ENCODE data around the gene PLK1.
"Not testable (repeated sequence)": the region's sequence is repeated elsewhere in the genome, so short reads cannot be mapped to it uniquely, and the experiment has no call there.

Gene PLK1

DNA sequence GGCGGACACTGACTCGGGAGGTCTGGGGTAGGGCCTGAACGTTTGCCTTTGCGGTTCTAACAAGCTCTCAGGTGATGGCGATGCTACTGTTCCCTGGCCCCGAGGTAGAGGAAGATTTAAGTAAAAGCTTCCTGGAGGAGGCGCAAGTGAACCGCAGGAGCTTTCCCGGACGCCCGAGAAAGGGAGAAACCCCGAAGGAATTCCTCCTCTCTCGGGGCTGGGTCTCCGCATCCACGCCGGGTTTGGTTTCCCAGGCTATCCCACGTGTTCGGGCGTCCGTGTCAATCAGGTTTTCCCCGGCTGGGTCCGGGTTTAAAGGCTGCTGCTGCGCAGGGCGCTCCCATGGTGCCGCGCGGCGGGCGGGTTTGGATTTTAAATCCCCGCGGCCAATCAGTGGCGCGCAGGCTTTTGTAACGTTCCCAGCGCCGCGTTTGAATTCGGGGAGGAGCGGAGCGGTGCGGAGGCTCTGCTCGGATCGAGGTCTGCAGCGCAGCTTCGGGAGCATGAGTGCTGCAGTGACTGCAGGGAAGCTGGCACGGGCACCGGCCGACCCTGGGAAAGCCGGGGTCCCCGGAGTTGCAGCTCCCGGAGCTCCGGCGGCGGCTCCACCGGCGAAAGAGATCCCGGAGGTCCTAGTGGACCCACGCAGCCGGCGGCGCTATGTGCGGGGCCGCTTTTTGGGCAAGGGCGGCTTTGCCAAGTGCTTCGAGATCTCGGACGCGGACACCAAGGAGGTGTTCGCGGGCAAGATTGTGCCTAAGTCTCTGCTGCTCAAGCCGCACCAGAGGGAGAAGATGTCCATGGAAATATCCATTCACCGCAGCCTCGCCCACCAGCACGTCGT is at the start of gene PLK1:
TSS of gene PLK1 (plus strand) at position 460 of the 844 bp plus-strand sequence. CDS start at position 504, 44 bp downstream.
- peak; percentile 58 for DNase-seq (ENCODE audit: low read depth)

- no peak for DNase-seq (ENCODE audit: low read depth)
Measured at GRCh38 chr16:23629516-23629915, 49.2 kb upstream of the PLK1 start.

DNA sequence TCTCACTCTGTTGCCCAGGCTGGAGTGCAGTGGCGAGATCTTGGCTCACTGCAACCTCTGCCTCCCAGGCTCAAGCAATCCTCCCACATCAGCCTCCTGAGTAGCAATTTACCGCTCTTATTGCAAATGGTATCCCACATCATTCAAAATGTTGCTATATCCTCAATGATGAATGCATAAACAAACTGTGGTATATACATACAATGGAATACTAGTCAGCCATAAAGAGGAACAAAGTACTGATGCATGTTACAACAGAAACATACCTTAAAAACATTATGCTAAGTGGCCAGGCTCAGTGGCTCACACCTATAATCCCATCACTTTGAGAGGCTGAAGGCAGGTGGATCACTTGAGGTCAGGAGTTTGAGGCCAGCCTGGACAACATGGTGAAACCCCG is 46.8 kb upstream of the PLK1 start:
- DNase-seq (ENCODE audit: low read depth), result not testable (repeated sequence)

GRCh38 chr16:23634461-23635036 is 44.1 kb upstream of the PLK1 start:
- DNase-seq (ENCODE audit: low read depth), result no peak

DNA sequence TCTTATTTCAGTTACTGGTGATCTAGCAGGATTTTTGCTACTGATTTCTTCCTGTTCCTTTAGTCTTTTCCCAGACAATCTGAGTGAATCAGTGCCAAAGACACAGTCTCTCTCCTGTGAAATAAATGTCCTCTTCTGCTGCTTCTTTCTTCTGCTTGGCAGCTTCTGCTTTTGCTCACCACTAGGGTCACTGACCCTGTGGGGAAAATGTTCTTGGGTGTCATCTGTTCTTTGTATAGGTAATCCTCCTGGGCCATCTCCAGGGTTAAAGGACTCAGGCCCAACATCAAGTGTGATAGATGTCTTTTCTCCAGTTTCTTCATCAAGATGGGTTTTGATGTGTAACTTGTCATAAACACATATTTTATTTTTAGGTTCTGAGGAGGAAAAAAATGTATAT is 42.7 kb upstream of the PLK1 start:
- no peak for DNase-seq (ENCODE audit: low read depth)

DNA sequence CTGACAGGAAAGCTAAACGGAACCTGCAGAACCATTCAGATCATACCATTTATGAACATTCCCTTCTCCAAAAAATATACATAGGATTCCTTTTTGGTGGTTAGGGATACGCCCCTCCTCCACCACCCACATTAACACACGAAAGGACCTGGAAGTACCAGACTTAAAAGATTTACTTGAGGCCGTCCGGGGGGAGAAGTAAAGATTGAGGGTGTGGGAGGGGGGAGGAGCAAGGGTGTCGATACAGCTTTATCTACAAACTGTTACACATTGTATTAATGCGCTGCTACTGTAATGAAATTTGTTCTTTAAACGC is 38.1 kb upstream of the PLK1 start:
- DNase-seq (ENCODE audit: low read depth), result no peak

DNA sequence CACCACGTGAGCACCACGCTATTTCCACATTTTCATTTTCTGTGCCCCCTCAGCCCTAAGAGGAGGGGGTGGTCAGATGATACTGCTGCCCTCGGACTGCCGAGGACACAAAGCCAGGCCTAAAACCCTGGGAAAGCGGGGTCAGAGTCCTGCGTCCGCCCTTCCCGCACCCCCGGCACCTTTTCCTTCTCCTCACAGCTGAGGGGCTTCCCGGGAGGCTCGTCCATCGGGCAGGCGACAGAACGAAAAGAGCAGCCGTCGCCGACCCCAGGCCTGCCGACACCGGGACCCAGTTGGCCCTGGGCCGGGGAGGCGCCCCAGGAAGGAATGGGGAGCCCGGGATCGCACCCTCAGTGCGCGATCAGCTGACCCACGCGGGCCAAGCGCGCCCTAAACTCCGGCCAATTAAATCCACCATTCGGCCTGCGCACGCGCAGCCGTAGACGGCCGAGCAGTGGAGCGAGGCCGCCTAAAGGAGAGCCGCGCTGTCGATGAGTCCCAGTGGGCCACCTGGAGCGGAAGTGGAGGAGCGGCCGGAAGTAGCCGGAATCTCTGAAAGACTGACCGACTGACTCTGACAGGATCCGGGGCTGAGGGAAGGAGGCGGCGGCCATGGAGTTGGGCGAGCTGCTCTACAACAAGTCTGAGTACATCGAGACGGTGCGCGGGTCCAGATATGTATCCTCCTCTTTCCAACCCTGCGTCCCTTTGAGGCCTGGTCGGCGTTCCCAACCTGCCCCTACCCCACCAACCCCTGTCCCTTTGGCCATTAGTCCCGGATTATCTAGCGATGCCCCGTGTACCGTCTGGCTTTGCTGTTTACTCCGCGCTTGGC is 37.5 kb upstream of the PLK1 start, which contains the start of the genes DCTN5 and PALB2:
TSS of gene DCTN5 (plus strand) at position 536 of the 835 bp plus-strand sequence. CDS start at position 613, 77 bp downstream.
TSS of gene PALB2 (minus strand) at position 380 of the 835 bp plus-strand sequence. CDS start at position 227, 153 bp downstream.
- peak; percentile 85 for DNase-seq (ENCODE audit: low read depth)

DNA sequence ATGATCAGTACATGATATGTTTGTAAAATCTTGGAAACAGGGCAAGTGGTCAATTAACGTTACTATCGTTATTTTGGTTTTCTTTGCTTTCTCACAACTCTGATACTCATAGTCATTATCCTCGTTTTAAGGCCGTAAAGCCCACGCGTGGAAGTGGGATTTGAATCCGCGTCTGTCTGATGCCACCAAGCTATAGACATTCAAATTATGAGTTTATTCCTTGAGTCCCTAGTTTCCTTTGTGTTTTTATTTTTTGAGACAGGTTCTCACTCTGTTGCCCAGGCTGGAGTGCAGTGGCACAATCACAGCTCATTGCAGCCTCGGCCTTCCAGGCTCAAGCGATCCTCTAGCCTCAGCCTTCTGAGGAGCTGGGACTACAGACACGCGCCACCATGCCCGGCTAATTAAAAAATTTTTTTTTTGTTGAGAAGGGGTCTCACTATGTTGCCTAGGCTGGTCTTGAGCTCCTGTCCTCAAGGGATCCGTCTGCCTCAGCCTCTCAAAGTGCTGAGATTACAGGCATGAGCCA is 36.4 kb upstream of the PLK1 start:
- DNase-seq (ENCODE audit: low read depth), result no peak

DNA sequence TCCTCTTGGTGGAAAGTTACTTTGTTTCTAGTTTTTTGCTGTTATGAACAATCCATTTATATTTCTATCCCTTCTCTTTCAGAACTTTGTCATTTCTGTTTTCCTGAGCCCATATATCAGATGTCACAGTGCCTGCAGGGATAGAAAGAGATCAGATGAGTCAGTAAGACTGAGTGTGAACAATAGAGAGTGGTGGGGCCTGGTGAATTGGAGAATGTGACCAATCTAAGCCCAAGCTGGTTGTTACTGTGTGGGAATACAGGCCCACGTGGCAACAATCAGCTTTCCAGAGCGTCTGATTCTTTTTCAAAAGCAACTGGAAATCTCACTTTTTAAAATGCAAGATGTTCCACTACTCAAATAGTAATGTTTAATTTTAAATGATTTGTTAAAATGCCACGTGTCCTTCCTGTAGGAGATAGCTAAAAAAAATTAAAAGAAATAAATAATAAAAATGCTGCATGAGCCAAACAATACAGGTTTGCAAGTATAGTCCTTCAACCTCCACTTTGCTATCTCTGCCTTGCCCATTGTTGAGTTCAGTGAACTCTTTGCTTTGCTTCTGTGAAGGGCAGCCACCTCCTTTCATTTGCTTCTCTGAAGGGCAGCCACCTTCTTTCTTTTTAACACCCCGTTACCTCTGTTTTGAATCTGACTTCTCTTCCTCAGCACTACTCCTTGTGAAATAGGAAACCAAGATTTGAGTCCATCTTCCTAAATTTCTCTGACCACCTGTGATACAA is 27.8 kb upstream of the PLK1 start:
- no peak for DNase-seq (ENCODE audit: low read depth)

- no peak for DNase-seq (ENCODE audit: low read depth)
Measured at GRCh38 chr16:23651943-23652468, 26.7 kb upstream of the PLK1 start.

DNA sequence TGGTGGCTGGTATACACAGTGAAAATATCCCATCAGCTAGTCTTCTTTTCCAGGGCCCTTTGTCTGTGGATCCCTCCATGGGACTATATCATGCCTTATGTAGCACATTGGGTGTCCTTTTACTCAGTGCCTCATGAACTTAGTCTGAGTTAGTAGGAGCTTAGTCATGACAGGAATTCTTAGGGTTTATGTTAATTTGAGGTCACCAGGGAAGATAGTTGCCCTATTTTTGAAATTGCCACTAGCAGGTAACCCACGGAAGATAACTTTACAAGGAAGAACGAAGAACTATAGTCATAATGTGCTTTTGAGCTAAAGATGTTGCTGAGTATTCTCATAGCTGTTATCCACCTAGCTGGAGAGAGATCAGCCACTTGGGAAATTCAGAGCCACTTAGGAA is 14.8 kb upstream of the PLK1 start:
- no peak for DNase-seq (ENCODE audit: low read depth)

GRCh38 chr16:23666571-23667354 is 11.9 kb upstream of the PLK1 start:
- no peak for DNase-seq (ENCODE audit: low read depth)

- DNase-seq (ENCODE audit: low read depth), result no peak
Measured at GRCh38 chr16:23667355-23667659, 11.4 kb upstream of the PLK1 start.

- DNase-seq (ENCODE audit: low read depth), result no peak
Measured at GRCh38 chr16:23668225-23668624, 10.5 kb upstream of the PLK1 start.

- DNase-seq (ENCODE audit: low read depth), result no peak
Measured at GRCh38 chr16:23668873-23669272, 9.8 kb upstream of the PLK1 start.

DNA sequence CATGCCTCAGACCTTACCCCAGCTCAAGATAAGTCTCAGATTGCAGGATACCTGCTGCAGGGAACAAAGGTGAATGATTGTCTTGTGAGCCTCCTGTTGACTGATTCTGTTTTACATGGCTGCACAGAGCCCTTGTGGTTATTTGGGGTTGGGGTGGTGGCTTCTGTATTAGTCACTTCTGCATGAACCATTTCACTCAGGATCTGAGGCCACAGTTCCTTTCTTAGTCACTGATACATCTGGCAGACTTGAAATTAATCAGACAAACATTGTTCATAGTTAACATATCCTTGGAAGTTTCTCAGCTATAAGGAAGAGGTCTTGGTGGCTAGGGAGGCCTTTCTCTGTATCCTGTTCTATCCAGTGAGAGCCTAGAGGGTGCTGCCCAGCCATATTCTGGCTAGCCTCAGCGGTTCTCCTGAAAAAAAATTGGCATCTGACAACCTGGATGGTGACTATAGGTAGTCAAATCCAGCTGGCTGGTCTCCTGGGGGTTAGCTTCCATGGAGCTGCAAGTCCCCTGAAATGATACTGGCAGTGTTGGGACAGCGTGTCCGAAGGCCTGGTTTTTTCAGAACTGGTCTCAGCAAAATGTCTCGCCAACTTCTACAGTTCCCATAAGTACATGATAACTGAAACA is 8.4 kb upstream of the PLK1 start:
- peak; percentile 72 for DNase-seq (ENCODE audit: low read depth)

GRCh38 chr16:23673971-23674614 is 4.6 kb upstream of the PLK1 start:
- no peak for DNase-seq (ENCODE audit: low read depth)

DNA sequence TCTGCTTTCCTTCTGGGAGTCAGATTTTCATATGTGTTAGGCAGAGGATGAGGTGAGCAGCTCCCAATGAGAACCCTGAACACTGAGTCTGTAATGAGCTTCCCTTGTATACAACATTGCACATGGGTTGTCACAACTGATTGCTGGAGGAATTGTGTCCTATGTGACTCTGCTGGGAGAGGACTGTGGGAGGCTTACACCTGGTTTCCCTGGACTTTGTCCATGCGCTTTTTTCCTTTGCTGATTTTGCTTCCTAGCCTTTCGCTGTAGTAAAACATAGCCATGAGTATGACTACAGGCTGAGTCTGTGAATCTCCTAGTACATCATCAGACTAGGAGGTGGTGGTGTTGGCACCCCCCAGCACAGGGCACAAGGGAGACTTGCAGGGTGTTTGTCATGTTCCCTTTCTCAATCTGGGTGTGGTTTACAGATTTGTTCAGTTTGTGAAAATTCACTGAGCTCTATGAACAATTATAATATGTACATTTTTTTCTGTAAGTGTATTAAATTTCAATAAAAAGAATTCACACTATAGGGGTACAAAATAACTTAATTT is 1.7 kb upstream of the PLK1 start:
- DNase-seq (ENCODE audit: low read depth), result no peak

- DNase-seq (ENCODE audit: low read depth), result no peak
Measured at GRCh38 chr16:23679274-23679985, 741 bp downstream of the PLK1 start.
